HAP-1 (cell line): ENCODE measurements around the gene ZNF775.
A peak's percentile ranks its signal among the peaks of the same experiment; 100 is the strongest.

Experiments used
- DNase-seq, 2 experiments: peaks; one replicate each; pipeline ENCODE4 v3.0.0-alpha.2; 2016 to 2020; ENCODE audit warnings: low spot score in 2 of 2
- H3K27me3 ChIP-seq: fragments of 250-450 bp; sonication (Bioruptor Pico); 2 replicates; pipeline ENCODE4 v1.5.1; 2020; ENCODE audit warnings: low read depth, mild to moderate bottlenecking, moderate library complexity
- H3K36me3 ChIP-seq: fragments of 250-450 bp; sonication (Bioruptor Pico); replicated peaks from 2 replicates; pipeline ENCODE4 v1.5.1; 2020; ENCODE audit warnings: mild to moderate bottlenecking
- H3K4me1 ChIP-seq: fragments of 250-450 bp; sonication (Bioruptor Pico); 2 replicates; pipeline ENCODE4 v1.5.1; 2020; ENCODE audit warnings: mild to moderate bottlenecking
- H3K4me3 ChIP-seq: fragments of 250-450 bp; sonication (Bioruptor Pico); 2 replicates; pipeline ENCODE4 v1.5.1; 2020; ENCODE audit warnings: mild to moderate bottlenecking, moderate library complexity
- H3K9me3 ChIP-seq: fragments of 250-450 bp; sonication (Bioruptor Pico); 2 replicates; pipeline ENCODE4 v1.5.1; 2020; ENCODE audit warnings: mild to moderate bottlenecking, moderate library complexity
- in situ Hi-C: fragments of 300-500 bp; cut with MboI; formaldehyde crosslinking; loops from 3 replicates; pipeline ENCODE4 v1.14.3; 2020; ENCODE audit warnings: low sequenced_read_pairs, inconsistent platforms, mixed read lengths

ZNF775 gene

GRCh38 chr7:150400788-150401423 lies 21.8 kb downstream of the ZNF775 start:
- peaks cover 11% of the 10 kb centered on the region for H3K4me1 ChIP-seq
- no peak for DNase-seq
- no peaks in the 10 kb centered on the region for H3K36me3 ChIP-seq
- in situ Hi-C loops: loop anchor here (25.0 kb wide), 1 partner anchor 114 kb away; no protein-coding TSS in a partner anchor
- H3K27me3 ChIP-seq: no peaks in the 10 kb centered on the region
- no peak overlapping the region for H3K4me3 ChIP-seq
- H3K9me3 ChIP-seq: no peaks in the 10 kb centered on the region

GRCh38 chr7:150401424-150401790 lies 22.3 kb downstream of the ZNF775 start:
- no peaks in the 10 kb centered on the region for H3K9me3 ChIP-seq
- no peaks in the 10 kb centered on the region for H3K27me3 ChIP-seq
- DNase-seq: no peak
- peaks cover 11% of the 10 kb centered on the region for H3K4me1 ChIP-seq
- in situ Hi-C loops: loop anchor here (25.0 kb wide), 1 partner anchor 114 kb away; no protein-coding TSS in a partner anchor
- H3K4me3 ChIP-seq: no peak overlapping the region
- no peaks in the 10 kb centered on the region for H3K36me3 ChIP-seq

DNA sequence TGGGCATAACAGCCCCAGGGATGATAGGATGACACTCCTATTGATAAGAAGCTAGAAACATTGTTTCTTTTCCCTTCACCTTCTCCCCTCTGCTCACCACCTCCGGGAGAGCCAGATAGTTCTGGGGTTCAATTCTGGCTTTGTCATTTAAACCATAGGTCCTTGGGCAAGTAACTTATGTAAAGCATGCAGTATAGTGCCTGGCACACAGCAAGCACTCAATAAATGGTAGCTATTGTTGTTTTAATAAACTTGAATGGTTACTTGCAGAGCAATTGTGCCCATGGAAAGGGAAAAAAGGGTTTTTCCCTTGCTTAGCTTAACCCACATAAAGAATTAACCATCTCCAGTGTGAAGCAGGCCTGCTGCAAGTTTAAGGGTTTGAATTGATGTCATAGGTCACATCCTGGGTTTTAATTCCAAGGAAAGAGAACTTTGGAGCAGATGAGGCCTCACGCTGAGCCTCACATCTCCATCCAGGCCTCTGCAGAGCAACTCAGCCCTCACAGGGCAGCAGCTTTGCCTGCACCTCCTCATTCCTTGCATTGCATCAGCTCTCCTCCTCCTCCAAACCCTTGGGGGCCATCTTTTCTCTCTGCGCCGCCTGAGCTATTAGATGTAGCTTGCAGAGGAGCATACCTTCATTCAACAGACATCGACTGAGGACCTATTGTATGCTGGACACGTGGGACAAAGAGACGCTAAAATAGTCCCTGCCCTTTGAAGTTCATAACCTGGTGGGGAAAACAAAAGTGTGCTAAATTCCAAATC lies 22.9 kb downstream of the ZNF775 start:
- Histone ChIP-seq H3K4me3 (no peak overlapping the region), H3K36me3 (no peaks in the 10 kb centered on the region), H3K27me3 (no peaks in the 10 kb centered on the region), H3K4me1 (peaks cover 11% of the 10 kb centered on the region), H3K9me3 (no peaks in the 10 kb centered on the region)
- DNase-seq: no peak
- in situ Hi-C loops: loop anchor here (25.0 kb wide), 1 partner anchor 115 kb away; no protein-coding TSS in a partner anchor

- DNase-seq: no peak
- in situ Hi-C loops: loop anchor here (25.0 kb wide), 1 partner anchor 115 kb away; no protein-coding TSS in a partner anchor
- H3K4me1 ChIP-seq: peaks cover 11% of the 10 kb centered on the region
- H3K4me3 ChIP-seq: no peak overlapping the region
- H3K9me3 ChIP-seq: no peaks in the 10 kb centered on the region
- no peaks in the 10 kb centered on the region for H3K36me3 ChIP-seq
- no peaks in the 10 kb centered on the region for H3K27me3 ChIP-seq
These were observed 23.7 kb downstream of the ZNF775 start for GRCh38 chr7:150402671-150403321.

- no peaks in the 10 kb centered on the region for H3K9me3 ChIP-seq
- H3K27me3 ChIP-seq: no peaks in the 10 kb centered on the region
- no peak for DNase-seq
- in situ Hi-C loops: loop anchor here (25.0 kb wide), 1 partner anchor 116 kb away; no protein-coding TSS in a partner anchor
- no peak overlapping the region for H3K4me3 ChIP-seq
- no peaks in the 10 kb centered on the region for H3K36me3 ChIP-seq
- peaks cover 11% of the 10 kb centered on the region for H3K4me1 ChIP-seq
These were observed 24.4 kb downstream of the ZNF775 start for GRCh38 chr7:150403376-150404171.

DNA sequence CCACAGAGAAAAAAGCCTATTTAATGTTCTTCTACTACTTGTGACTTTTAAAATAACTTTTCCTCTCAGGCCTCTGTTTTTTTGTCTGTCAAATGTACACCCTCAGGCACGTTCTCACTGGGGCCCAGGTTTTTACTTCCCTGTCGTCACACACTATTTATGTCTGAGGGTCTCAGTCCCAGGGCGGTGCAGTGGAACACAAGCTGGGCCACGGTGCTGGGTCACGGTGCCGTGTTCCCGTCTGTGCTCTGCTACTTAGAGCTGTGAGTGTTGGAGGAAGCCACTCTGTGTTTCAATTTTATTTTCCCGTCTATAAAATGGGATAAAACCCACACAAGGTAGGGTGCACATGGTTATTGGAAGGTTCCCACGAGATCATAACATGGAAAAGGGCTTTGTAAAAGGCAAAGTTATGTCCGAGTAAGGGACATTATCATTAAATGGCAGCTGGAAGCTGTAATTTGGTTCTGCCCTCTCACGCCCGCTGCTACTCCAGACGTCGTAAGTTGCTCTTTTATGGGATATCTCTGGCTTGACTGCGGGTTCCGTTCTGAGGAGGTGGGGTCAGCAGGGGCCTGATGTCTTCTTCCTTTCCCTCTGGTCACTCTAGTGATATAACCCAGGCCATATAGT lies 25.2 kb downstream of the ZNF775 start:
- H3K4me3 ChIP-seq: peak overlapping the region; percentile 47
- in situ Hi-C loops: loop anchor here (25.0 kb wide), 1 partner anchor 117 kb away; no protein-coding TSS in a partner anchor
- DNase-seq: no peak
- no peaks in the 10 kb centered on the region for H3K9me3 ChIP-seq
- peaks cover 11% of the 10 kb centered on the region for H3K4me1 ChIP-seq
- no peaks in the 10 kb centered on the region for H3K36me3 ChIP-seq
- no peaks in the 10 kb centered on the region for H3K27me3 ChIP-seq

- in situ Hi-C loops: loop anchor here (25.0 kb wide), 1 partner anchor 118 kb away; no protein-coding TSS in a partner anchor
These were observed 25.9 kb downstream of the ZNF775 start for GRCh38 chr7:150404805-150405583.

GRCh38 chr7:150405584-150406311 lies 26.6 kb downstream of the ZNF775 start:
- H3K9me3 ChIP-seq: no peaks in the 10 kb centered on the region
- H3K4me1 ChIP-seq: peaks cover 11% of the 10 kb centered on the region
- H3K4me3 ChIP-seq: peak overlapping the region; percentile 47
- H3K27me3 ChIP-seq: no peaks in the 10 kb centered on the region
- DNase-seq: no peak
- in situ Hi-C loops: loop anchor here (25.0 kb wide), 1 partner anchor 118 kb away; no protein-coding TSS in a partner anchor
- H3K36me3 ChIP-seq: no peaks in the 10 kb centered on the region

More at GRCh38 chr7:150404805-150405583, 25.9 kb downstream of the ZNF775 start:
- H3K9me3 ChIP-seq: no peaks in the 10 kb centered on the region
- H3K4me1 ChIP-seq: peaks cover 11% of the 10 kb centered on the region
- H3K36me3 ChIP-seq: no peaks in the 10 kb centered on the region
- peak overlapping the region; percentile 47 for H3K4me3 ChIP-seq
- peak; percentile 72 to 91 for DNase-seq
- H3K27me3 ChIP-seq: no peaks in the 10 kb centered on the region

DNA sequence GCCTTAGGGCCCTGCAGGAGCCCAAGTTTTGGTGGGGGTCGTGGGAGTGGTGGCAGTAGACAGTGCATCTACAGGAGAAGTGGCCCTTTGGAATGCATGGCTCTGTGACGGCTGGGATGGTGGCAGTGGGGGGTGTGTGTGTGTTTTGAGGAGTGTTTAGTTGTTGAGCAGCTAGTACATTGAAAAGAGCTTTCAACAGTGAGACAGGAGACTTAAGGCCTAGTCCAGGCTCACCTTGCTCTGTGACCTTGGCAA lies 27.1 kb downstream of the ZNF775 start:
- H3K36me3 ChIP-seq: no peaks in the 10 kb centered on the region
- H3K4me3 ChIP-seq: peak overlapping the region; percentile 47
- peaks cover 11% of the 10 kb centered on the region for H3K4me1 ChIP-seq
- H3K9me3 ChIP-seq: no peaks in the 10 kb centered on the region
- H3K27me3 ChIP-seq: no peaks in the 10 kb centered on the region
- no peak for DNase-seq
- in situ Hi-C loops: loop anchor here (25.0 kb wide), 1 partner anchor 119 kb away; no protein-coding TSS in a partner anchor

GRCh38 chr7:150406567-150407421 lies 27.7 kb downstream of the ZNF775 start:
- in situ Hi-C loops: loop anchor here (25.0 kb wide), 1 partner anchor 119 kb away; no protein-coding TSS in a partner anchor
- Histone ChIP-seq H3K9me3 (no peaks in the 10 kb centered on the region), H3K4me3 (no peak overlapping the region), H3K4me1 (peaks cover 11% of the 10 kb centered on the region), H3K36me3 (no peaks in the 10 kb centered on the region), H3K27me3 (no peaks in the 10 kb centered on the region)
- no peak for DNase-seq
